Stimulated activated CD4-positive, alpha-beta T cell treated with anti-CD3 and anti-CD28 coated beads, Interleukin-15, amount 100 ng/mL, for 1 hour (primary cell): ENCODE measurements around the gene GAR1.
"Not testable (repeated sequence)": the region's sequence is repeated elsewhere in the genome, so short reads cannot be mapped to it uniquely, and the experiment has no call there.

Experiments
- DNase-seq, 2 donors: peaks; one replicate each; pipeline ENCODE4 v3.0.0-alpha.2; 2020; ENCODE audit warnings: low read depth in 1 of 2, low spot score in 1 of 2

GAR1 gene

DNA sequence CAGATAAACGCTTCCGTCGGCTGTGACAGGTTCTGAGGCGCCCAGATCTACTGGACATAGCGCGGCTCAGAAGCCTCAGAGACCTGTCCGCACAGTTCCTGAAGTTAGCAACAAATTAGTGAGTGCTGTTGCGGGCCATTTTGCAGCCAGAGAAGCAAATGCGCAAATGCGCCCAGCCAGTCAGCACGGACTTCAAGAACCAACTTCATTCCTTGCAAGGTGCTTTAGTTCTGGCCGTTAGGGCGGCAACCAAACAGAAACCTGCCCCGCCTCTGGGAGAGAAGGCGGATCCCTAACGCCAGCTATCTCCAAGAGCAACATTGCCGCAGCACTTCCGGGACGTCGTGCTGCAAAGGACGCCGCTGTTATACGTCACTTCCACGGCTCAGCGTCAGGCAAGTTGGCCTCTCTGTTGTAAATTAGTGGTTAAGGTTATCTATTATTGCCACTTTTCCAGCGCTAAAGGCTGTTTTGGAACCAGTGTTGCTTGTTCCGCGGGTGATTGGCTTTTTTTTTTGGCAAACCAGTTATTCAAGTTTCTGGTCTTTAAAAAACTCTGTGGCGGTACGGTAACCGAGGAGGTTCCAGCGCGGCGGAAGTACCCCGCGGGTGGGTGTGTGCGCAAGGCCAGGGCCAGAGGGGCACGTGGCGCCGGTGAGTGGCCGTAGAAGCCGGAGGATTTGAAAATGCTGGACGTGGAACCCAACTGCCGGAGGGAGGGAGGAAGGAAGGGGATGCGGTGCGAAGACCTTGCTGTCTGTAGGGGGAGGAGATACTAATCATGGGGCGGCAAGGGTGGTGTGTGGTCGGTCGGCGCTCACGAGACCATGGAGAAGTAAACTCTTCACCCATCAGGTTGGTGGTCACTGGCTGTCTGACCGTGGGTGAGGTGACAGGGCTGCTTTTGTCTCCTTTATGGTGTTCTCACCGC, at the start of gene GAR1:
Gene GAR1 (plus strand): TSS at position 612 of the 931 bp plus-strand sequence. CDS start 403 bp downstream, outside the sequence.
- peak; percentile 63 to 70 for DNase-seq

DNA sequence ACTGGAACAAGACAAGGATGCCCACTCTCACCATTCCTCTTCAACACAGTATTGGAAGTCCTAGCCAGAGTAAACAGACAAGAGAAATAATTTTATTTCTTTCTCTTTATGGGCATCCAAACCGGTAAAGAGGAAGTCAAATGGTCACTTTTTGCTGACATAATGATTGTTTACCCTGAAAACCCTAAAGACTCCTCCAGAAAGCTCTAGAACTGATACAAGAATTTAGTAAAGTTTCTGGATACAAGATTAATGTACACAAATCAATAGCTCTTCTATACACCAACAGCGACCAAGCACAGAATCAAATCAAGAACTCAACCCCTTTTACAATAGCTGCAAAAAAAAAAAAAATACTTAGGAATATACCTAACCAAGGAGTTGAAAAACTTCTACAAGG, 33.5 kb upstream of the GAR1 start:
- DNase-seq: not testable (repeated sequence)

DNA sequence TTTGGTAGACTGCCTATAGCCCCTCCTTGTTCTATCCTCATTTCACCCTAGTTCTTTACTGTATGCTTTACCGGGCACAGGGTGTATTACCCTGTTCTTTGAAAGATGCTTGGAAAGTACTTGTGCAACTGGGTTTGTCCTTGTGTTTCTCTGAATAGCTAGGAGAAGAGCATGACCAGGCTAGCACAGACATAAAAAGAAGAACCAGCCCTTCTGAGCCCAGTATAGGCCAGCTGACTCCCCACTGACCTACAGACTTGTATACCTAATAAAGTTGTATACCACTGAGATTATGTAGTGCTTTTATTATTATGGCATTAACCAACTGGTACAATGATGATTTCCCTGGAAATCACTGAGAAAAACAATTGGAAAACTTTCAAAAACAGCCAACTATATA, 28.7 kb upstream of the GAR1 start:
- no peak for DNase-seq

DNA sequence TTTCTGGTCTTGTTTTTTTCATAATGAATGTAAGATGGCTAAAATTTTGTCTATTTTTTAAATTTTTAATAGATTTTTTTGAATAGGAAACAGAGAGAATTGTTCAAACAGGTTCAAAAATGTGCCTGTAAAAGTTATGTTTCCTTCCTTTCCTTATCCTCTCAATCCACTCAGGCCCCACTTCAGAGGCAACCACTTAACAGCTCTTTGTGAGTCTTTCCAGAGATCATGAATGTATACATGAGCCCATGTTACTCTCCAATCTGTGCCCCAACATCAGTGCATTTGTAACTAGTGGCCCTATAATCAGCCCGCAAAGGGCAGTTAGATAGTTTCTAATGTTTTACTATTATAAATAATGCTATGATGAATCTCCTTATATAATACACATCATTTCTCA, 27.8 kb upstream of the GAR1 start:
- no peak for DNase-seq

DNA sequence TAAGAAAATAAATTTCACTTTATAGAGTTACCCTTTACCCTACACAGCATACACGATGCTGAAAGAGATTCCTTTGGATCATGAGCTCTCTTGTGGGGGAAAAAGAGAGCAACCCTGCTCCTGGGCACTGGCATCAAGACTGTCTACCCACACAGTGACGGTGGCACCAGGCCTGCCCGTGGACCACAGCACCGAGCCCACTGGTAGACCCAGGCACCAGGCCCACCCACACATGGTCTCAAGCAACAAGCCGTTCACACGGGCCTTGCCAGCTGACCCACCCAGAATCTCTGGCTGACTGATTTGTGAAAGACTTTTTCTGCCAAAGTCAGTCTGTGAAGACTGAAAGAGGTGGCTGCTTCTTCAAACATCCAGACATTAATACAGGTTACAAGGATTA, 20.5 kb upstream of the GAR1 start:
- DNase-seq: no peak

DNA sequence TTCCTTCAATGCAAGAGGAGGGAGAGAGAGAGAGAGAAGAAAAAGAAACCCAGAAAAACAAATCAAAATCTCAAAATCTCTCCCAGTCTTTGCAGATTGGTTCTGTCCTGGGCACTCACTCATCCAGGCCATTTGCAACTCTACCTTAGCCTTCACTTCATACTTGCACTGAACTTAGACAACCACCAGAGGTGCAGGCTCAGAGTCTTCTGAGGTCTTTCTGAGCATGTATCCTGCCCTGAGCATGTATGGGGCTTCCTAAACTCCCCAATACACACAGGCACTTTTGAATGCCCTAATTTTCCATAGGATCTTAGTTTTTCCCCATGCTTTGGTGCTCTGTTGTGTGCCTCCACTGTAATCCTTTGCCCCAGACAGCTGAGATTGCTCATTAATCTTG, 16.7 kb upstream of the GAR1 start:
- no peak for DNase-seq

DNA sequence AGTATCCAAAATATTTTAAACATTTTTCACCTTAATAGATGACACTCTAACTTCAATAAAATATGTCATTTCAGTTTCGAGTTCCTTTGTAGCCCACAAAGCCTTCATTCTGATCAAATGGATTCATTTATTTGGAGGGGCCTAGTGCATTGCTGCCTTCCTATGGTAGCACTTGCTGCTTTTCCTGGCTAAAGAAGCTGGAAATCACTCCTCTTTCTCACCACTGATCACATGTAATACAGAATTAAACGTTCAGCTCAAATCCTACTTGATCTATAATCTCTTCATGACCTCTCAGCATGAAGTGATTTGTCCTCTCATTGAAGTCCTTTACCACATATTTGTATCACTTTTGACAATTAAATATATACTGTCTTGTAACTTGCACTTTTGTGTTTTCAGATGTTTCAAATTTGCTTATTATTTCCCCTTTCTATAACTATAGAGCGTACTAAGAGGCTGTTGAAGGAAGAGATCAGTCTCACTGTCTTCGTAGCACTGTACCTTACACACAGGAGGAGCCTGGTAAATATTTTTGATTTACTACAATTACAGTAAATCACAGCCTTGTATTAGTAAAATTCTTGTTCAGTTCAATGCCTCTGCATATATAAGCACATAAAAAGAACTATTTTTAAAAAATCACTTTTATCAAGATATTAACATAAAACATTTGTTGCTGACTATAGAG, 14.3 kb upstream of the GAR1 start:
- DNase-seq: no peak

DNA sequence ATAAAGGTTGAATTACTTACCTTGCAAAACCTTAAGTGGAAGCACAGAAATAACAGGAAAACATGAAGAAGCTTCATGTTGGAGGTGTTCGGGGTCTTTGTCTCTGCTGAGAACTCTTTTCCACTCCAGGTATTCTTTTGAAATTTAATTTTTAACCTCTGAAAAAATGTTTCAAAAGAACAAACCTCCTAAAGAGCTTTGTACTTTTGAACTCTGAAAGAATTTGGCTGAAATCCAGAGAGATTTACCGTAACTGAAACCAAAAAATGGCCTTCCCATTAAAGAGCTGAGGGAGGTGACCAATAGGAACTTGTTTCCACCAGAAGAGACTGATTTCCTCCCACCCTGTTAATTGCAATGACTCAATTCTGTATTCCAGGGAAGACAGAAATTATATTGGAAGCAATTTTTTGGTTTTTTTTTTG, 13.7 kb upstream of the GAR1 start, which contains the start of gene CFI:
Gene CFI (minus strand): TSS at position 105 of the 425 bp plus-strand sequence. CDS start 28 bp downstream, at position 77.
- DNase-seq: no peak

DNA sequence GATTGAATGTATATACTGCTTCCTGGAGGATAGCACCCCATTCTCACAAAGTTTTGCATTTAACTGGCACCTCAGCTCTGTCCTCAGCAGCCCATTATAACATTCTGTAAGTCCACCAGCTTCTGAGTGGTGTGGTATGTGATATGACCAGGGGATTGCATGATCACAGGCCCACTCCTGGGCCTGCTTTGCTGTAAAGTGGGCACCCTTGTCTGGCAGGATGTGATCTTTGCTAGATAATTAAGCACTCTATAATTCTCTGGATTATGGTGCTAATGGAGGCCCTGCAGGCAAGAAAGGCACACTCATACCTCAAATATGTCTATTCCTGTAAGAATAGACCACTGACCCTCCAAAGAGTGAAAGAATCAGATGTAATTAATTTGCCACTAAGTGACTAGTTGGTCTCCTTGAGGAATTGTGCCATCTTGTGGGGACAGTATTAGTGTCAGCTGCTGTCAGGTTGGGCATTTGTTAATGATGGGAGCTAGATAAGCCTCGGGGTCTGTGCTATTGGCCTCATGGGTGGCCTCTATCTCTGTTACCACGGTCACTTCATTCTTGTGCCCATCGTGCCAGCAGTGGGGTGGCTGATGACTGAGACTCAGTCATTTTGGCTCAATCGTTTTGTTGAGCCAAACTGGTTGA, 11.5 kb upstream of the GAR1 start:
- no peak for DNase-seq

DNA sequence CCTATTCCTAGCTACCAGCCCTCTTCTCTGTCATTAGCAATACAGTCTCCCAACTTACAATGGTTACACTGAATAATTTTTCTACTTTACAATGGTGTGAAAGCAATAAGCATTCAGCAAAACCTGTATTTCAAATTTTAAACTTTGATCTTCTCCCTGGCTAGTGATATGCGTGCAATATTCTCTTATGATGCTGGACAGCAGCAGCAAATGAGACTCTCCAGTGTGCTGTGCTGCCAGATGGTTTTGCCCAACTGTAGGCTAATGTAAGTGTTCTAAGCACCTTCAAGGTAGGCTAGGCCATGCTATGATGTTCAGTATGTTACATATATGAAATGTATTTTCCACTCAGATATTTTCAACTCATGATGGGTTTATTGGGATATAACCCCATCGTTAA, 5.9 kb upstream of the GAR1 start:
- DNase-seq: no peak

DNA sequence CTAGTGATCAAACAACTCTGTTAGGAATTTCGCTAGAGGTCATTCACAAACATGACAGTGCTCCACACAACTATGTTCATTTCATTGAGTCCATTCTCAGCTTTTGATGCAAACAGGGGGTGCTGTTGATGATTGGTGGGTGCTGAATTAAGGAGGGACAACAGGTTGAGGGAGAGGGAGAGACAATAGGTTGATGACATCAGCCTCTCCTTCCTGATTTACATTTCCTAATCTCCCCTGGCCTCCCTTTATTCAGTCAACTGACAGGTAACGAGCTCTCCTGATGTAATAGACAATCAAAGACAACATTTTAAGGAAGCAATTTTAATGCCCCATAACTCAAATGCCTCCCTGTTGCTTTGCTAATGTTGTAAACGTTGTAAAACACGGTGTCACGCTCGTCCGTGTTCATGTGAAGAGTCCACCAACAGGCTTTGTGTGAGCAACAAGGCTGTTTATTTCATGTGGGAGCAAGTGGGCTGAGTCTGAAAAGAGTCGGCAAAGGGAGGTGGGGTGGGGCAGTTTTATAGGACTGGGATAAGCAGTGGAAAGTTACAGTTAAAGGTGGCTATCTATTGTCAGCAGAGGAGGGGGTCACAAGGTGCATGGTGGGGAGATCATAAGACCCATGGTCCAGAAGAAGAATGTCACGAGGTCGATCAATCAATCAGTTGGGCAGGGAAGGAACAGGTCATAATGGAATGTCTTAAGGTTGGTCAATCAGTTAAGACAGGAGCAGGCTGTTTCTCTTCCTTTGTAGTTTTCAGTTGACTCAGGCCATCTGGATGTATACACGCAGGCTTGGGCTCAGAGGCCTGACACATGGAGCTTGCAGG, 4.8 kb upstream of the GAR1 start:
- DNase-seq: no peak

DNA sequence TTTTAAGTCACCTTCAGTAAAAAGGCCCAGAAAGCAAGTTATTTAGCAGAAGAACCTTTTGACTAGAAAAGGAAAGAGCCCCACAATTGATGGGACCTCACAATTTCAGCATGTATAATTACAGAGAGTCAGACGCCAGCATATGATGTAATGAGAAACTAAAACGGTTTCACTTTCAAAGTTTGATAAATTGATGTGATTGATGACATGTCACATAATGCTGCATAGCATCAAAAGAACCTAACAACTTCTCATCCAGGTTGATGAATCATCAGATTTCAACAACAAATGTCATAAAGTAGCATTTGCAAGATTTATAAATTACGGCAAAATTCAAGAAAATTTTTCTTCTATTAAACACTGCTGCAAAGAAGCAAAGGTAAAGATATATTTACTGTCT, 3.9 kb upstream of the GAR1 start:
- no peak for DNase-seq

DNA sequence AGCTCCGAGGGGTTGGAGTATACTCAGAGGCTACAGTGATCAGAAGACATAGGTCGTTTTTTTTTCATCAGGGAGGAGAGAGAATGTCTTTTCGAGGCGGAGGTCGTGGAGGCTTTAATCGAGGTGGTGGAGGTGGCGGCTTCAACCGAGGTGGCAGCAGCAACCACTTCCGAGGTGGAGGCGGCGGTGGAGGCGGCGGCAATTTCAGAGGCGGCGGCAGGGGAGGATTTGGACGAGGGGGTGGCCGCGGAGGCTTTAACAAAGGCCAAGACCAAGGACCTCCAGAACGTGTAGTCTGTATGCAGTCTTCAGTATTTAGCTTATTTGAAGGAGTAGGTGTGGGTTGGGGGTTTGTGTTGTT, 500 bp downstream of the GAR1 start:
- peak; percentile 4 to 30 for DNase-seq

DNA sequence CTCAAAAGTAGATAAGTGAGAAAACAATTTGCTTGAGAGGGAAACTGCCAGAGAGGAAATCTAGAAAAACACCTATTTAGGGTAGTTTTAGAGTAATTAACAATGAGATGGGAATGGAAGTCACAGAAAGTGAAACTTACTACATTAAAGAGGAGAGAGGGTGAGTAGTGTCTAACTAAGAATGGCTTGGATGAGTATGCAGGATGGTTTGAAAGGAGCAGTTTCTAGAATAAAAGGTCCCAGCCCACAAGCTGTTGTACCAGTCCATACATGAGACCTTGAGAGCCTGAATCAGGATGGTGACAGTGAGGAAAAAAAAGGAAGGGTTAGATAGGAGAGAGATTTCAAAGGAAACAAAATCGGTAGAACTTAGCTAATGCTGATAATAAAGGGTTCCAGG, 1.3 kb downstream of the GAR1 start:
- no peak for DNase-seq

DNA sequence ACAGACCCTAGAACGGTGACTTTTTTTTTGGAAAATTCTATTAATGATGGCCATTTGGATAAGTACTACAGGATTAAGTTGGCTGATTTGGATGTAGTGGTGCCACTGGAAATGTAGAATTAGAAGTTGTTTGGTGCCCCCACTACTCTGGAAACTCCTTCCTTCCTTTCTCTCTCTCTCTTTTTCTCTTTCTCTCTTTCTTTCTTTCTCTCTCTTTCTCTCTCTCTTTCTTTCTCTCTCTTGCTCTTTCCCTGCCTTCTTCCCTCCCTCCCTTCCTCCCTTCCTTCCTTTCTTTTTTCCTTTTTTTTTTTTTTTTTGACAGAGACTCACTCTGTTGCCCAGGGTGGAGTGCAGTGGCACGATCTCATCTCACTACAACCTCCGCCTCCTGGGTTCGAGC, 2.7 kb downstream of the GAR1 start:
- no peak for DNase-seq

DNA sequence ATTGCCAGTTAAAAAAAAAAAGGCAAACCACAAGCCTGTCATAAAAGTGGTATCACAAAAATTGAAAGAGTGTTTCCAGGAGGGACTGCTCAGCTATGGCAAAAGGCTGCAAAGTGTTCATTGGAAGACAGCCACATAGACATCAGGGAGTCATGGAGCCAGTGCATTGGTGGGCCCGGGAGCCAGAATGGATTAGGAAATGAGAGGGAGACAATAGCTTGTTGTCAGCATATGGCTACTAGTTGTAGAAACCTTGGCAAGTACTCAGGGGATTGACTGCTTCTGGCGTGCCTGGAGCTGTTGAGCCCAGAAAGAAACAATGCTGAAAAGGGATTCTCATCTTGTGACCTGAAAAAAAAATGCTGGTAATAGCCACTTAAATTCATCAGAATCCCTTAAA, 5.0 kb downstream of the GAR1 start:
- DNase-seq: no peak

DNA sequence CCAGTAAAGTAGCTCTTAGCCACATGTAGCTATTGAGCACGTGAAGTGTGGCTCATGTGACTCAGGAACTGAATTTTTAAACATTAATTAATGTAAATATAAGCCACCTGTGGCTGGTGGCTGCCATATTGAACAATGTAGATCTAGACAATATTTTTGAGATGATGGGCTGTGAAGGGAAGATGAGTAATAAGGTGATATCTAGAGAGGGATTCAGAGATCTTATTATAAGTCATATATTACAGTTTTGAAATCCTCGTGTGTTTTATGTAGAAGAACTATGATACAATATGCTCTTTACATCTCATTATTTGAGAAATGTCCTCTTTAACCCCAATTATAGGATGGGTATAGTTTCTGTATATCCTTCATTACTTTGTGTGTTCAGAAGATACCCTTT, 5.6 kb downstream of the GAR1 start:
- DNase-seq: no peak

DNA sequence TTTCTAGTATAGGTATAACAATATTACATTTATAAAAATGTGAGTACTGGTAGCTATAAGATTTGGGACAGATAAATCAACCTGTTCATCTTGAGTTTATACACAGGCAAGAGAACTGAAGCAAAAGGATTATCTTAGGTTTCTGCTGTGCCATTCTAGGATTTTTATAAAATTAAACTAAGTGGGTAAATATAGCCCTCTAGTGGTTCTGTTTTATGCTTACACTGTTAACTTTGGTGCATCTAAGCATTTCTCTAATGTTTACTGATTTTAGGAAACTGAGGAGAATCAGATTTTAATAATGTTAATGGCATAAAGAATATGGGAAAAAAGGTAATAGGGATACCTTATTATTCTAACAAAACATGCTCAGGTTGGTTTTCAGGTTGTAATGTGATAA, 11.2 kb downstream of the GAR1 start:
- no peak for DNase-seq

DNA sequence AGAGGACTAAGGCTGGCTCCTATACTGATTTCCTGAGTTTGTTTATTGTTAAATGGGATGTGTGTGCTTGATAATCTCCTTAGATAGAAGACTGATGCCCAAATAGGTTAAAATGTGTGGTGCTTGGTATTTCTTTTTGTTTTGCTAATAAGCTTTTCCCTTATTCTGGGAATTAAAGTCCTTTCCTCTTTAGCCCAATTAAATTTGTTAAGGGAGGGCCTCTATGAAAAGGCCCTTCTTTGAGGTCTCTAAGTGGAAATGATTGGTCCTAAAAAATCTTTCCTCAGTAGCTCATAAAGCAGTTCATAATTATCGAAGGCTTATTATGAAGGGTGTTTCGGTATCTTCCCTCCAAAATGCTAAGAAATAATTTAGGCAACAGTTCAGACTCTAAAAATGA, 12.1 kb downstream of the GAR1 start, which contains the start of gene RRH:
Gene RRH (plus strand): TSS at position 301 of the 400 bp plus-strand sequence. CDS start 56 bp downstream, at position 357.
- no peak for DNase-seq

DNA sequence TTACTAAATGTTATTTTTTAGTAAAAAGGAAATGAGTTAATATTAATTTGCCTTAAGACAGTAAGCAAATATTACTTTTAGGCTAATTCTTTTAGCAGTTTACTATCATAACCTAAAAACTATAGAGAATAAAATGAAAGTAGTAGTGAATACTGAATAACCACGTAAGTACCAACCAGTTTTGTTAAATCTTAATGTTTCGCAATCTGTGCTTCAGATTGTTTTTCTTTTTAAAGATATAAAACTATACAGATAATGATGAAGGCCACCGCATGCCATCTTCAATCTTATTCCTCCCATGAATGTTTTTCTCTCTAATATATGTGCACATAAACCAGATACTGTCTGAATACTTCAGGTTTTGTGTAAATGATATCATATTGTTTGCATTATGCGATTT, 18.2 kb downstream of the GAR1 start:
- no peak for DNase-seq

DNA sequence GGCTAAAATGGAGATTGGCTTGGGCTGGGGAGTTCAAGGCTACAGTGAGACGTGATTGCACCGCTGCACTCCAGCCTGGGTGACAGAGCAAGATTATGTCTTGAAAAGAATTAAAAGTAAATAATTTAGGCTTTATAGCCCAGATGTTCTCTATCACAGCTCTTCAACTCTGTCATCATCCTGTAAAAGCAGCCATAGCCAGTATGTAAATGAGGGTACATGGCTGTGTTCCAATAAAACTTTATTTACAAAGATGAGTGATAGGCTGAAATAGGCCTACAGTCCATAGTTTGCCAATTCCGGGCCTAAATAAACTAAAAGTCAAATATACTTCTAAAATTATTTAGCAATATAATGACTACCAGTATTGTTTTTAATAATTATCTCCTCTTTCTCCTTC, 21.4 kb downstream of the GAR1 start:
- no peak for DNase-seq
